GM12878 (cell line): ENCODE results near the gene EHD1. TPM values are rescaled to one million over a fixed set of nuclear protein-coding genes. Genes with fewer than 3 reads are reported as not detected.
A peak's percentile ranks its signal among the peaks of the same experiment; 100 is the strongest.

Experiments
- BCL11A ChIP-seq: IDR thresholded peaks from 2 replicates; pipeline ENCODE4 v1.6.1; 2011; ENCODE audit warnings: low read depth, low read length
- CBX3 ChIP-seq: fragments of 200-600 bp; sonication (generic); IDR thresholded peaks from 2 replicates; pipeline ENCODE4 v1.6.1; 2016; ENCODE audit warnings: low read depth, borderline replicate concordance
- EGR1 ChIP-seq, 2 experiments: IDR thresholded peaks; 1 replicate in 1 of 2; 2 replicates in 1 of 2; pipeline ENCODE4 v1.6.1; 2011 to 2012; ENCODE audit warnings: low read depth in 2 of 2, low read length in 2 of 2, borderline replicate concordance in 1 of 2, mild to moderate bottlenecking in 1 of 2, moderate library complexity in 1 of 2
- GATAD2B ChIP-seq: fragments of 450-650 bp; conservative IDR thresholded peaks from 2 replicates; pipeline ENCODE4 v1.6.1; 2017; ENCODE audit warnings: low read depth, mild to moderate bottlenecking, moderate library complexity
- KLF5 ChIP-seq: fragments of 450-650 bp; IDR thresholded peaks from 2 replicates; pipeline ENCODE4 v1.6.1; 2014; ENCODE audit warnings: mild to moderate bottlenecking; ENCODE audit not compliant: partially characterized antibody
- MEF2A ChIP-seq: IDR thresholded peaks from 2 replicates; pipeline ENCODE4 v1.6.1; 2011; ENCODE audit warnings: low read depth, mild to moderate bottlenecking, low read length, moderate library complexity; ENCODE audit not compliant: insufficient read depth
- MEF2B ChIP-seq: fragments of 450-650 bp; IDR thresholded peaks from 2 replicates; pipeline ENCODE4 v1.6.1; 2018; ENCODE audit warnings: mild to moderate bottlenecking, moderate library complexity; ENCODE audit not compliant: partially characterized antibody, poor library complexity, severe bottlenecking
- RELA ChIP-seq: fragments of 450-650 bp; IDR thresholded peaks from 2 replicates; pipeline ENCODE4 v1.8.0; 2014; ENCODE audit warnings: borderline replicate concordance; ENCODE audit not compliant: partially characterized antibody
- SMC3 ChIP-seq: IDR thresholded peaks from 2 replicates; pipeline ENCODE4 v1.6.1; 2011; ENCODE audit warnings: low read length, improper control_type of control experiment, borderline replicate concordance
- TAF1 ChIP-seq: IDR thresholded peaks from 2 replicates; pipeline ENCODE4 v1.6.1; 2011; ENCODE audit warnings: mild to moderate bottlenecking, low read depth, low read length, borderline replicate concordance
- polyA plus RNA-seq, 11 experiments: library from polyadenylated mRNA; depleted of rRNA in 4 of 11; unstranded in 6 of 11; stranded (reverse) in 5 of 11; fragments of >200 nt; fragmentation: Nextera tagmentation in 4 of 11; fragmentation: Illumina TruSeq in 1 of 11; extraction: Ambion mirVana in 4 of 11; extraction: Trizol in 1 of 11; gene quantifications; 1 replicate in 1 of 11; 2 replicates in 10 of 11; pipeline versions ENCODE4 v1.2.1 to v1.2.3, GENCODE V29; 2011 to 2016; ENCODE audit warnings: inconsistent platforms in 2 of 11, missing spikeins in 2 of 11, low read depth in 1 of 11
- total RNA-seq, 4 experiments: library from RNA; depleted of rRNA in 3 of 4; stranded (reverse); fragments of >200 nt in 3 of 4; fragmentation: Illumina TruSeq in 1 of 4; extraction: Trizol in 1 of 4; gene quantifications; 2 replicates each; pipeline versions ENCODE4 v1.2.1 to v1.2.3, GENCODE V29; 2013 to 2021
- TF ChIP-seq, protein P1 (sequence below): fragments of 450-650 bp; IDR thresholded peaks from 2 replicates; pipeline ENCODE4 v1.6.1; 2017; ENCODE audit warnings: antibody characterized with exemption, mild to moderate bottlenecking, moderate library complexity

The EHD1 gene
- total and polyA plus RNA-seq, 10 of the 15 experiments (the other 5 are each of a cell fraction or from before 2014, with no cell fraction given): 1.0 to 165 (median 66.5) TPM

DNA sequence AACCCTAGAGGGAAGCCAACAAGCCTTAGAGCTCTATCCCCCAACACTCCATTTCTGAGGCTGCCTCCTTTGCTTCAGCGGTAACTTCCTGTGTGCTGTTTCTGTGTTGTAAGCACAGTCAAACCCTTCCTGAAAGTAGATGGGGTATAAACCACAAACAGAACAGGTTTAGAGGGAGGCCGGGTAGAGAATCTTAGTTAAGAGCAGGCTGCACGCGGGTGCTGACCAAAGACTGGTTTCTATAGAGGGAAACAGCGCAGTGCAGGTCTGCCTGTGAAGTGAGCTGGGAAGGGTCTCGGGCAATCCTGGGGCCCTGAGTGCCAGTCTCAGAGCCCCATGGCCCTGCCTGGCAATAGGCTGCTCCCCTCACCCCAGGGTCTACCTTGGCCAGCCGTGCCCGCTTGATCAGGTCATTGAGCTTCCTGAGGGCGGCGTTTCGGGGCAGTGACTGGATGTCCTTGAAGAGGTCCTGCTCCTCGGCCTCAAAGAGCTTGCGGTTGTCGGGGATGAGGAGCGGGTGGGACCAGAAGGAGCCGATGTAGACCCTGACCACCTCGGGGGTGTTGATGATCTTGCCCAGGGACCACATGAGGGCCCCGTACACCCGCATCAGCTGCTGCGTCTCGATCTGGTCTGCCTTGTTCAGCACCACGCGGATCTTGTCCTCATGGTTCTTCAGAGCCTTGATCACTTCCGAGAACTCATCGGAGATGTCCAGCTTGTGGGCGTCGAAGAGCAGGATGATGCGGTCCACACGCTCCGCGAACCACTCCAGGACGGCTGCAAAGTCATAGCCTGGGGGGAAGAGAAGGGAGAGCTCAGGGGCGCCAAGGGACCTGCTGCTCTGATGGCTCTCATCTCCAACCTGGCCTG is 18.6 kb downstream of the EHD1 start (continued):
- TF ChIP-seq, protein P1, sequence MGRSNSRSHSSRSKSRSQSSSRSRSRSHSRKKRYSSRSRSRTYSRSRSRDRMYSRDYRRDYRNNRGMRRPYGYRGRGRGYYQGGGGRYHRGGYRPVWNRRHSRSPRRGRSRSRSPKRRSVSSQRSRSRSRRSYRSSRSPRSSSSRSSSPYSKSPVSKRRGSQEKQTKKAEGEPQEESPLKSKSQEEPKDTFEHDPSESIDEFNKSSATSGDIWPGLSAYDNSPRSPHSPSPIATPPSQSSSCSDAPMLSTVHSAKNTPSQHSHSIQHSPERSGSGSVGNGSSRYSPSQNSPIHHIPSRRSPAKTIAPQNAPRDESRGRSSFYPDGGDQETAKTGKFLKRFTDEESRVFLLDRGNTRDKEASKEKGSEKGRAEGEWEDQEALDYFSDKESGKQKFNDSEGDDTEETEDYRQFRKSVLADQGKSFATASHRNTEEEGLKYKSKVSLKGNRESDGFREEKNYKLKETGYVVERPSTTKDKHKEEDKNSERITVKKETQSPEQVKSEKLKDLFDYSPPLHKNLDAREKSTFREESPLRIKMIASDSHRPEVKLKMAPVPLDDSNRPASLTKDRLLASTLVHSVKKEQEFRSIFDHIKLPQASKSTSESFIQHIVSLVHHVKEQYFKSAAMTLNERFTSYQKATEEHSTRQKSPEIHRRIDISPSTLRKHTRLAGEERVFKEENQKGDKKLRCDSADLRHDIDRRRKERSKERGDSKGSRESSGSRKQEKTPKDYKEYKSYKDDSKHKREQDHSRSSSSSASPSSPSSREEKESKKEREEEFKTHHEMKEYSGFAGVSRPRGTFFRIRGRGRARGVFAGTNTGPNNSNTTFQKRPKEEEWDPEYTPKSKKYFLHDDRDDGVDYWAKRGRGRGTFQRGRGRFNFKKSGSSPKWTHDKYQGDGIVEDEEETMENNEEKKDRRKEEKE: no peak
- TF ChIP-seq MEF2A (peak; percentile 92), GATAD2B (peak; percentile 88), SMC3 (peak; percentile 14; the same call in 1 of the 2 replicates), BCL11A (peak; percentile 92), CBX3 (no peak), RELA (peak; percentile 59), KLF5 (peak; percentile 54), MEF2B (peak; percentile 75), TAF1 (peak; percentile 59), EGR1 (IDR thresholded peaks at IDR 0.05; ENCODE audit: borderline replicate concordance in 1 of 2, low read depth in 2 of 2, low read length in 2 of 2) (peak in 1 of 2 experiments; percentile 74; a peak in 2 of 3 replicates)
